ENCODE results near the gene LCMT1. TPM values are rescaled to one million over a fixed set of nuclear protein-coding genes. Genes with fewer than 3 reads are reported as not detected.

LCMT1 gene
- total RNA-seq, 5 donors from 2014 or later (not counting 1 experiment from before 2014, with no cell fraction given) = 35.7 to 42.9 (median 36.0) TPM

GRCh38 chr16:25106567-25107465 is 4.7 kb upstream of the LCMT1 start:
- Histone ChIP-seq H3K27me3 (replicated peaks in 1 of 2; ENCODE audit: control insufficient read depth in 2 of 2, extremely low read depth in 1 of 2, insufficient read depth in 2 of 2, low read length in 1 of 2) (no peaks in the 10 kb centered on the region), H3K27ac (ENCODE audit: low read length) (peak overlapping the region; percentile 83), H3K4me3 (ENCODE audit: control insufficient read depth in 1 of 2, extremely low read depth in 1 of 2, low read length in 1 of 2) (peak overlapping the region; percentile 68 to 96), H3K36me3 (ENCODE audit: control insufficient read depth in 2 of 2, extremely low read depth in 1 of 2, insufficient read depth in 1 of 2, low read length in 1 of 2) (no peaks in the 10 kb centered on the region), H3K9me3 (no peaks in the 10 kb centered on the region), H3K4me1 (ENCODE audit: control insufficient read depth in 1 of 2, extremely low read depth in 1 of 2, insufficient read depth in 2 of 2, low read length in 2 of 2) (peaks cover 18 to 28% of the 10 kb centered on the region in 2 experiments)
- Mint-ChIP-seq H3K36me3 (peaks cover 3% of the 10 kb centered on the region), H3K27me3 (no peaks in the 10 kb centered on the region), H3K4me3 (peak overlapping the region; percentile 91 to 98 (median 96)), H3K27ac (peak overlapping the region; percentile 93 to 94), H3K4me1 (peaks cover 30 to 37% (median 37%) of the 10 kb centered on the region in 3 donors), H3K9me3 (no peaks in the 10 kb centered on the region)
- CTCF ChIA-PET = interaction anchor here (1.0 to 1.6 kb wide), 4 partner anchors 46 to 92 kb away, joined by 3 to 8 read pairs (median 6); partner anchors contain the start of gene ARHGAP17 (in 1 of the 2)
- ATAC-seq (replicated peaks in 1 of 4) = peak; percentile 13 to 38 (median 28)
- DNase-seq = peak; percentile 22 to 77 (median 57)
- under 1% methylated on average over 60 of the region's 63 CpGs for WGBS (ENCODE audit: insufficient coverage)
- POLR2A ChIA-PET = interaction anchor here (0.5 to 0.6 kb wide), 2 partner anchors 201 to 1324 kb away, joined by 3 to 8 read pairs; no protein-coding TSS in a partner anchor

- H3K36me3 Mint-ChIP-seq = peaks cover 2% of the 10 kb centered on the region
- ATAC-seq (replicated peaks in 1 of 4) (no peak), DNase-seq (no peak)
- no peaks in the 10 kb centered on the region for H3K27me3 Mint-ChIP-seq
- POLR2A ChIA-PET = interaction anchor here (0.5 to 0.6 kb wide), 3 partner anchors 45 to 1325 kb away, joined by 3 to 8 read pairs (median 4); no protein-coding TSS in a partner anchor
- 100% methylated on average over 2 of the region's 7 CpGs for WGBS (ENCODE audit: insufficient coverage)
- H3K4me3 Mint-ChIP-seq = peak overlapping the region; percentile 91 to 98 (median 96)
- Histone ChIP-seq H3K9me3 (no peaks in the 10 kb centered on the region), H3K36me3 (ENCODE audit: control insufficient read depth in 2 of 2, extremely low read depth in 1 of 2, insufficient read depth in 1 of 2, low read length in 1 of 2) (no peaks in the 10 kb centered on the region), H3K4me3 (ENCODE audit: control insufficient read depth in 1 of 2, extremely low read depth in 1 of 2, low read length in 1 of 2) (peak overlapping the region; percentile 68 to 96), H3K27me3 (replicated peaks in 1 of 2; ENCODE audit: control insufficient read depth in 2 of 2, extremely low read depth in 1 of 2, insufficient read depth in 2 of 2, low read length in 1 of 2) (no peaks in the 10 kb centered on the region), H3K4me1 (ENCODE audit: control insufficient read depth in 1 of 2, extremely low read depth in 1 of 2, insufficient read depth in 2 of 2, low read length in 2 of 2) (peaks cover 23 to 34% of the 10 kb centered on the region in 2 experiments), H3K27ac (ENCODE audit: low read length) (peak overlapping the region; percentile 83)
- no peaks in the 10 kb centered on the region for H3K9me3 Mint-ChIP-seq
- CTCF ChIA-PET = interaction anchor here (1.0 to 2.2 kb wide), 5 partner anchors 47 to 92 kb away, joined by 3 to 8 read pairs (median 7); partner anchors contain the start of gene ARHGAP17 (in 1 of the 2)
- peak overlapping the region; percentile 91 to 94 for H3K27ac Mint-ChIP-seq
- peaks cover 33 to 43% (median 42%) of the 10 kb centered on the region in 3 donors for H3K4me1 Mint-ChIP-seq
Observed at GRCh38 chr16:25107466-25107792, 4.1 kb upstream of the LCMT1 start.

- ATAC-seq (replicated peaks in 1 of 4) (no peak), DNase-seq (peak; percentile 28 to 71 (median 48))
- Histone ChIP-seq H3K27me3 (replicated peaks in 1 of 2; ENCODE audit: control insufficient read depth in 2 of 2, extremely low read depth in 1 of 2, insufficient read depth in 2 of 2, low read length in 1 of 2) (no peaks in the 10 kb centered on the region), H3K4me1 (ENCODE audit: control insufficient read depth in 1 of 2, extremely low read depth in 1 of 2, insufficient read depth in 2 of 2, low read length in 2 of 2) (peaks cover 24 to 40% of the 10 kb centered on the region in 2 experiments), H3K27ac (ENCODE audit: low read length) (no peak overlapping the region), H3K36me3 (ENCODE audit: control insufficient read depth in 2 of 2, extremely low read depth in 1 of 2, insufficient read depth in 1 of 2, low read length in 1 of 2) (no peaks in the 10 kb centered on the region), H3K4me3 (ENCODE audit: control insufficient read depth in 1 of 2, extremely low read depth in 1 of 2, low read length in 1 of 2) (no peak overlapping the region), H3K9me3 (no peaks in the 10 kb centered on the region)
- ChIA-PET POLR2A (interaction anchor here in 1 of 2 donors (0.5 to 1.5 kb wide), 2 partner anchors 45 to 48 kb away, joined by 3 to 4 read pairs; no protein-coding TSS in a partner anchor), CTCF (interaction anchor here (0.5 to 2.2 kb wide), 10 partner anchors 9 to 141 kb away, joined by 3 to 8 read pairs (median 4); no protein-coding TSS in a partner anchor)
- H3K4me1 Mint-ChIP-seq = peaks cover 36 to 50% (median 47%) of the 10 kb centered on the region in 3 donors
- 75% methylated on average over 3 of the region's 3 CpGs for WGBS (ENCODE audit: insufficient coverage)
- no peaks in the 10 kb centered on the region for H3K9me3 Mint-ChIP-seq
- peak overlapping the region; percentile 91 to 94 for H3K27ac Mint-ChIP-seq
- H3K4me3 Mint-ChIP-seq = peak overlapping the region; percentile 91 to 98 (median 96)
- no peaks in the 10 kb centered on the region for H3K36me3 Mint-ChIP-seq
- no peaks in the 10 kb centered on the region for H3K27me3 Mint-ChIP-seq
Observed at GRCh38 chr16:25108054-25108453, 3.5 kb upstream of the LCMT1 start.

GRCh38 chr16:25109643-25110042 is 1.9 kb upstream of the LCMT1 start:
- Histone ChIP-seq H3K27me3 (replicated peaks in 1 of 2; ENCODE audit: control insufficient read depth in 2 of 2, extremely low read depth in 1 of 2, insufficient read depth in 2 of 2, low read length in 1 of 2) (no peaks in the 10 kb centered on the region), H3K27ac (ENCODE audit: low read length) (no peak overlapping the region), H3K36me3 (ENCODE audit: control insufficient read depth in 2 of 2, extremely low read depth in 1 of 2, insufficient read depth in 1 of 2, low read length in 1 of 2) (peaks cover 0 to 6% of the 10 kb centered on the region in 2 donors), H3K9me3 (no peaks in the 10 kb centered on the region), H3K4me3 (ENCODE audit: control insufficient read depth in 1 of 2, extremely low read depth in 1 of 2, low read length in 1 of 2) (no peak overlapping the region), H3K4me1 (ENCODE audit: control insufficient read depth in 1 of 2, extremely low read depth in 1 of 2, insufficient read depth in 2 of 2, low read length in 2 of 2) (peaks cover 26 to 44% of the 10 kb centered on the region in 2 experiments)
- peaks cover 51 to 62% (median 59%) of the 10 kb centered on the region in 3 donors for H3K4me1 Mint-ChIP-seq
- 90% methylated on average over 1 of the region's 4 CpGs for WGBS (ENCODE audit: insufficient coverage)
- ATAC-seq (replicated peaks in 1 of 4) = no peak
- DNase-seq = no peak
- H3K9me3 Mint-ChIP-seq = no peaks in the 10 kb centered on the region
- CTCF ChIA-PET = interaction anchor here (0.5 to 2.2 kb wide), 6 partner anchors 43 to 420 kb away, joined by 3 to 8 read pairs (median 4); no protein-coding TSS in a partner anchor
- POLR2A ChIA-PET = interaction anchor here (0.6 to 0.7 kb wide), 2 partner anchors 61 to 119 kb away, joined by 3 to 4 read pairs; no protein-coding TSS in a partner anchor
- no peak overlapping the region for H3K27ac Mint-ChIP-seq
- no peaks in the 10 kb centered on the region for H3K27me3 Mint-ChIP-seq
- peak overlapping the region in 2 of 3 donors; percentile 17 to 87 for H3K4me3 Mint-ChIP-seq
- peaks cover 4% of the 10 kb centered on the region for H3K36me3 Mint-ChIP-seq

- WGBS (ENCODE audit: insufficient coverage) = no CpG with 5 or more reads among the region's 8 CpGs
- H3K27ac Mint-ChIP-seq = peak overlapping the region; percentile 63 to 75
Observed at GRCh38 chr16:25110387-25110947, 1.1 kb upstream of the LCMT1 start.

More at GRCh38 chr16:25110387-25110947, 1.1 kb upstream of the LCMT1 start:
- Mint-ChIP-seq H3K36me3 (peaks cover 12% of the 10 kb centered on the region), H3K4me1 (peaks cover 60 to 70% (median 68%) of the 10 kb centered on the region in 3 donors), H3K9me3 (no peaks in the 10 kb centered on the region), H3K27me3 (no peaks in the 10 kb centered on the region), H3K4me3 (peak overlapping the region; percentile 87 to 97 (median 96))
- Histone ChIP-seq H3K27me3 (replicated peaks in 1 of 2; ENCODE audit: control insufficient read depth in 2 of 2, extremely low read depth in 1 of 2, insufficient read depth in 2 of 2, low read length in 1 of 2) (no peaks in the 10 kb centered on the region), H3K4me1 (ENCODE audit: control insufficient read depth in 1 of 2, extremely low read depth in 1 of 2, insufficient read depth in 2 of 2, low read length in 2 of 2) (peaks cover 26 to 46% of the 10 kb centered on the region in 2 experiments), H3K9me3 (no peaks in the 10 kb centered on the region), H3K27ac (ENCODE audit: low read length) (peak overlapping the region; percentile 49), H3K36me3 (ENCODE audit: control insufficient read depth in 2 of 2, extremely low read depth in 1 of 2, insufficient read depth in 1 of 2, low read length in 1 of 2) (peaks cover 4 to 14% of the 10 kb centered on the region in 2 donors), H3K4me3 (ENCODE audit: control insufficient read depth in 1 of 2, extremely low read depth in 1 of 2, low read length in 1 of 2) (peak overlapping the region; percentile 66 to 84)
- ATAC-seq (replicated peaks in 1 of 4) (no peak), DNase-seq (peak in 1 of 35 experiments; percentile 27)
- ChIA-PET CTCF (interaction anchor here (0.5 to 1.9 kb wide), 5 partner anchors 44 to 420 kb away, joined by 3 to 7 read pairs (median 4); no protein-coding TSS in a partner anchor), POLR2A (interaction anchor here in 1 of 2 donors (0.6 kb wide), 1 partner anchor 120 kb away, joined by 4 read pairs; no protein-coding TSS in a partner anchor)

All from T-cell (primary cell).